ENCODE results near the gene THOP1.
A peak's percentile ranks its signal among the peaks of the same experiment; 100 is the strongest.
"Not testable (repeated sequence)": the region's sequence is repeated elsewhere in the genome, so short reads cannot be mapped to it uniquely, and the experiment has no call there.

THOP1 gene

GRCh38 chr19:2780284-2780683 is 5.0 kb upstream of the THOP1 start:
- no peak for DNase-seq

GRCh38 chr19:2782329-2782935 is 2.9 kb upstream of the THOP1 start:
- no peak for DNase-seq

GRCh38 chr19:2782936-2783780 is 2.1 kb upstream of the THOP1 start, which contains the start of gene SGTA:
Gene SGTA (minus strand): TSS chr19:2783273. CDS start chr19:2769068, 14,205 bp downstream.
- peak; percentile 82 to 99 (median 97) for DNase-seq

- no peak for DNase-seq
Observed at GRCh38 chr19:2783781-2784145, 1.5 kb upstream of the THOP1 start.

GRCh38 chr19:2787115-2787514 is 1.8 kb downstream of the THOP1 start:
- no peak for DNase-seq

- no peak for DNase-seq
Observed at GRCh38 chr19:2788237-2788636, 2.9 kb downstream of the THOP1 start.

GRCh38 chr19:2790194-2790556 is 4.9 kb downstream of the THOP1 start:
- DNase-seq: no peak

- DNase-seq: no peak
Observed at GRCh38 chr19:2790557-2791271, 5.4 kb downstream of the THOP1 start.

GRCh38 chr19:2791440-2791839 is 6.1 kb downstream of the THOP1 start:
- DNase-seq: no peak

- DNase-seq: no peak
Observed at GRCh38 chr19:2791876-2792275, 6.6 kb downstream of the THOP1 start.

- DNase-seq: not testable (repeated sequence)
Observed at GRCh38 chr19:2792666-2793065, 7.4 kb downstream of the THOP1 start.

GRCh38 chr19:2793126-2793525 is 7.8 kb downstream of the THOP1 start:
- no peak for DNase-seq

GRCh38 chr19:2793577-2793976 is 8.3 kb downstream of the THOP1 start:
- no peak for DNase-seq

- DNase-seq: no peak
Observed at GRCh38 chr19:2795827-2796658, 10.7 kb downstream of the THOP1 start.

GRCh38 chr19:2796659-2797266 is 11.5 kb downstream of the THOP1 start:
- no peak for DNase-seq

- DNase-seq: peak in 1 of 51 donors; percentile 16
Observed at GRCh38 chr19:2797280-2797679, 12.0 kb downstream of the THOP1 start.

GRCh38 chr19:2798158-2798685 is 12.9 kb downstream of the THOP1 start:
- DNase-seq: no peak

- DNase-seq: no peak
Observed at GRCh38 chr19:2798733-2799132, 13.4 kb downstream of the THOP1 start.

GRCh38 chr19:2799273-2800020 is 14.1 kb downstream of the THOP1 start:
- DNase-seq: no peak

- no peak for DNase-seq
Observed at GRCh38 chr19:2800506-2800905, 15.2 kb downstream of the THOP1 start.
